DND-41 (cell line): ENCODE data around the gene KLHL14.

Experiments used
- ATAC-seq: fragments of 200-7000 bp; cut with Tn5 transposase; 3 replicates; pipeline ENCODE4 v1.9.1; 2021; ENCODE audit warnings: low read depth; ENCODE audit not compliant: insufficient read depth
- DNase-seq: peaks from one replicate; pipeline ENCODE4 v3.0.0-alpha.2; 2020
- H2AFZ ChIP-seq: 2 replicates; pipeline ENCODE4 v1.6.0; 2012; ENCODE audit warnings: low read depth, low read length
- H3K27ac ChIP-seq: 2 replicates; pipeline ENCODE4 v1.5.1; 2012; ENCODE audit warnings: low read length, inconsistent platforms
- H3K27me3 ChIP-seq: fragments of 200-600 bp; sonication (generic); 2 replicates; pipeline ENCODE4 v1.6.0; 2012; ENCODE audit warnings: low read length, mild to moderate bottlenecking, inconsistent platforms; ENCODE audit not compliant: insufficient read depth, poor library complexity
- H3K36me3 ChIP-seq: 2 replicates; pipeline ENCODE4 v1.5.1; 2012; ENCODE audit warnings: low read length, inconsistent platforms; ENCODE audit not compliant: insufficient read depth
- H3K4me1 ChIP-seq: 2 replicates; pipeline ENCODE4 v1.5.1; 2012; ENCODE audit warnings: mild to moderate bottlenecking, low read length; ENCODE audit not compliant: insufficient read depth
- H3K4me2 ChIP-seq: 2 replicates; pipeline ENCODE4 v1.6.0; 2012; ENCODE audit warnings: mild to moderate bottlenecking, moderate library complexity, low read length, inconsistent platforms; ENCODE audit not compliant: insufficient read depth
- H3K4me3 ChIP-seq, 2 experiments: fragments of 200-600 bp in 1 of 2; shearing (Covaris generic) in 1 of 2; 2 replicates each; pipeline ENCODE4 v1.5.1; 2012 to 2016; ENCODE audit warnings: inconsistent platforms in 2 of 2, low read length in 2 of 2, mild to moderate bottlenecking in 2 of 2, low read depth in 1 of 2, moderate library complexity in 1 of 2
- H3K79me2 ChIP-seq: 2 replicates; pipeline ENCODE4 v1.6.0; 2012; ENCODE audit warnings: low read length, inconsistent platforms; ENCODE audit not compliant: insufficient read depth
- H3K9ac ChIP-seq: 2 replicates; pipeline ENCODE4 v1.6.0; 2012; ENCODE audit warnings: low read depth, mild to moderate bottlenecking, inconsistent platforms, low read length, moderate library complexity
- H3K9me3 ChIP-seq: 2 replicates; pipeline ENCODE4 v1.5.1; 2012; ENCODE audit warnings: low read length, moderate library complexity, mild to moderate bottlenecking, inconsistent platforms; ENCODE audit not compliant: insufficient read depth, severe bottlenecking
- H4K20me1 ChIP-seq: 2 replicates; pipeline ENCODE4 v1.6.0; 2012; ENCODE audit warnings: low read length; ENCODE audit not compliant: insufficient read depth
- CTCF ChIP-seq: IDR thresholded peaks from 2 replicates; pipeline ENCODE4 v1.5.1; 2012; ENCODE audit warnings: borderline replicate concordance, low read length, moderate library complexity, mild to moderate bottlenecking; ENCODE audit not compliant: poor library complexity, severe bottlenecking; ENCODE audit errors: extremely low read depth
- EZH2 ChIP-seq: IDR thresholded peaks from 3 replicates; pipeline ENCODE4 v1.6.1; 2012; ENCODE audit warnings: borderline replicate concordance, low read depth, mild to moderate bottlenecking, moderate library complexity, low read length, inconsistent platforms; ENCODE audit not compliant: severe bottlenecking

KLHL14 gene

GRCh38 chr18:32767400-32767799, 5.4 kb downstream of the KLHL14 start:
- no peak overlapping the region for H3K4me3 ChIP-seq
- no peak for TF ChIP-seq CTCF
- TF ChIP-seq EZH2 = no peak
- no peaks in the 10 kb centered on the region for H3K27me3 ChIP-seq

GRCh38 chr18:32764611-32765244, 8.1 kb downstream of the KLHL14 start:
- Histone ChIP-seq H3K4me1 (peaks cover 36% of the 10 kb centered on the region), H3K9ac (no peak overlapping the region), H3K79me2 (no peaks in the 10 kb centered on the region), H3K36me3 (no peaks in the 10 kb centered on the region), H3K9me3 (no peaks in the 10 kb centered on the region), H4K20me1 (no peaks in the 10 kb centered on the region), H3K4me2 (no peak overlapping the region), H3K4me3 (no peak overlapping the region), H2AFZ (no peak overlapping the region), H3K27ac (no peak overlapping the region), H3K27me3 (no peaks in the 10 kb centered on the region)
- no peak for DNase-seq
- TF ChIP-seq CTCF (no peak), EZH2 (no peak)
- no peak for ATAC-seq

More at GRCh38 chr18:32767400-32767799, 5.4 kb downstream of the KLHL14 start:
- Histone ChIP-seq H3K36me3 (no peaks in the 10 kb centered on the region), H3K27ac (no peak overlapping the region), H3K9ac (no peak overlapping the region), H2AFZ (peak overlapping the region; percentile 47), H3K9me3 (no peaks in the 10 kb centered on the region), H4K20me1 (no peaks in the 10 kb centered on the region), H3K79me2 (no peaks in the 10 kb centered on the region), H3K4me1 (peaks cover 10% of the 10 kb centered on the region), H3K4me2 (no peak overlapping the region)
- DNase-seq (no peak), ATAC-seq (no peak)

GRCh38 chr18:32763293-32763692, 9.5 kb downstream of the KLHL14 start:
- H4K20me1 ChIP-seq = no peaks in the 10 kb centered on the region
- H3K9me3 ChIP-seq = no peaks in the 10 kb centered on the region
- no peak overlapping the region for H3K4me2 ChIP-seq
- H3K27ac ChIP-seq = no peak overlapping the region
- no peak for ATAC-seq
- no peak overlapping the region for H3K4me3 ChIP-seq
- H3K79me2 ChIP-seq = no peaks in the 10 kb centered on the region
- H2AFZ ChIP-seq = no peak overlapping the region
- no peaks in the 10 kb centered on the region for H3K36me3 ChIP-seq
- H3K9ac ChIP-seq = no peak overlapping the region
- no peaks in the 10 kb centered on the region for H3K27me3 ChIP-seq
- no peak for TF ChIP-seq CTCF
- no peak for TF ChIP-seq EZH2
- peaks cover 47% of the 10 kb centered on the region for H3K4me1 ChIP-seq
- DNase-seq = no peak

DNA sequence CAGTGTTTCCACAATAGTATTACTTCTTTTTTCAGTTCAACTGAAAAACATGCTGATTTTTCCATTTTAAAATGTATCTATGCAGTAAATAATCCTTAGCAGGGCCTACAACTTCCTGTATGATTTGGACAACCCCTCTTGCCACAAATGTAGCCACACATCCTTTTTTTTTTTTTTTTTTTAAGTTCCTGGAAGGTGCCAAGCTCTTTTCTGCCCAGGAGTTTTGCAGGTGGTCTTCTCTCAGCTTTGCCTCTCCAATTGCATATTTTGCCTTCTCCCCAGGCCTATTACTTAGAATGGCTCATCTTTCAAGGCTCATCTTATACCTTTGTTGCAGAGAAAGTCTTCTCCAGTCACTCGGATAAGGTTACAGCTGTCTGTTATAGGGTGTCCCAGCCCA, 11.6 kb downstream of the KLHL14 start:
- Histone ChIP-seq H3K4me3 (no peak overlapping the region; a peak in 1 of 4 replicates), H3K36me3 (no peaks in the 10 kb centered on the region), H3K4me2 (peak overlapping the region; percentile 56), H2AFZ (peak overlapping the region; percentile 27), H3K79me2 (no peaks in the 10 kb centered on the region), H3K27me3 (no peaks in the 10 kb centered on the region), H3K9me3 (no peaks in the 10 kb centered on the region), H4K20me1 (no peaks in the 10 kb centered on the region), H3K4me1 (peaks cover 47% of the 10 kb centered on the region), H3K27ac (peak overlapping the region; percentile 81), H3K9ac (peak overlapping the region; percentile 52)
- no peak for TF ChIP-seq EZH2
- ATAC-seq (peak; percentile 57), DNase-seq (peak; percentile 55)
